ENCODE results near the gene SNX13.

GRCh38 chr7:17934612-17935240 is 5.6 kb downstream of the SNX13 start:
- TF ChIP-seq POLR2A (IDR thresholded peaks at IDR 0.05; ENCODE audit: low read depth, low read length) (no peak), CTCF (IDR thresholded peaks at IDR 0.05; ENCODE audit: extremely low read depth in 1 of 2, insufficient read depth in 1 of 2, low read depth in 1 of 2, low read length in 2 of 2) (no peak), GATA2 (IDR thresholded peaks at IDR 0.05; ENCODE audit: insufficient read depth, insufficient read length, low read depth, low read length) (no peak), POLR2AphosphoS5 (IDR thresholded peaks at IDR 0.05; ENCODE audit: insufficient read depth, low read depth, low read length) (no peak)
